Activated B cell treated with CpG ODN at 0.5 μM for 24 hours (primary cell): ENCODE results near the gene ASPG. TPM values are rescaled to one million over a fixed set of nuclear protein-coding genes. Genes with fewer than 3 reads are reported as not detected.

Experiments
- ATAC-seq: fragments of 200-7000 bp; cut with Tn5 transposase; one replicate; pipeline ENCODE4 v1.10.0; 2021; ENCODE audit warnings: low read depth, mild to moderate bottlenecking, moderate library complexity
- CTCF ChIA-PET: fragments of 350-600 bp; sonication (Branson Sonifier 250); formaldehyde crosslinking; loops from one replicate; lab custom pipeline; 2021; ENCODE audit warnings: antibody characterized with exemption; lab: Charles Lee
- POLR2A ChIA-PET: fragments of 350-600 bp; sonication (Branson Sonifier 250); formaldehyde crosslinking; loops from one replicate; lab custom pipeline; 2021; ENCODE audit warnings: antibody characterized with exemption; lab: Charles Lee
- DNase-seq: peaks from one replicate; pipeline ENCODE4 v3.0.0; 2022
- H3K27ac Mint-ChIP-seq: one replicate; pipeline ENCODE4 v1.8.0; 2020; ENCODE audit warnings: mixed read lengths
- H3K27me3 Mint-ChIP-seq: one replicate; pipeline ENCODE4 v1.8.0; 2021; ENCODE audit warnings: mixed read lengths
- H3K36me3 Mint-ChIP-seq: one replicate; pipeline ENCODE4 v1.8.0; 2021; ENCODE audit warnings: low read depth, mixed read lengths
- H3K4me1 Mint-ChIP-seq: one replicate; pipeline ENCODE4 v1.8.0; 2021; ENCODE audit warnings: mixed read lengths
- H3K4me3 Mint-ChIP-seq: one replicate; pipeline ENCODE4 v1.8.0; 2020; ENCODE audit warnings: mild to moderate bottlenecking, mixed read lengths
- H3K9me3 Mint-ChIP-seq: one replicate; pipeline ENCODE4 v1.8.0; 2020; ENCODE audit warnings: mixed read lengths
- CTCF ChIP-seq: fragments of 200-600 bp; IDR thresholded peaks from one replicate; pipeline ENCODE4 v1.8.0; 2022; ENCODE audit warnings: antibody characterized with exemption, mild to moderate bottlenecking
- intact Hi-C: fragments of 100-400 bp; cut with micrococcal nuclease; formaldehyde crosslinking; loops from one replicate; pipeline ENCODE4 v1.15.1; 2024
- total RNA-seq: library from RNA; stranded (reverse); gene quantifications from 2 replicates; pipeline ENCODE4 v1.2.3, GENCODE V29; 2022

ASPG gene
- total RNA-seq, 1 donor from 2014 or later = not detected

- peaks cover 32% of the 10 kb centered on the region for H3K27me3 Mint-ChIP-seq
- peaks cover 7% of the 10 kb centered on the region for H3K4me1 Mint-ChIP-seq
- H3K9me3 Mint-ChIP-seq = no peaks in the 10 kb centered on the region
- ChIA-PET CTCF (no interaction called here), POLR2A (no interaction called here)
- H3K4me3 Mint-ChIP-seq = peak overlapping the region; percentile 19
- TF ChIP-seq CTCF = no peak
- intact Hi-C loops = no loop called here
- H3K36me3 Mint-ChIP-seq = no peaks in the 10 kb centered on the region
- H3K27ac Mint-ChIP-seq = no peak overlapping the region
- DNase-seq = no peak
- no peak for ATAC-seq
Measured at GRCh38 chr14:104115691-104116287, 30.3 kb downstream of the ASPG start.

GRCh38 chr14:104116288-104116755, 30.8 kb downstream of the ASPG start:
- Mint-ChIP-seq H3K27me3 (peaks cover 33% of the 10 kb centered on the region), H3K36me3 (no peaks in the 10 kb centered on the region), H3K4me3 (peak overlapping the region; percentile 55), H3K9me3 (no peaks in the 10 kb centered on the region), H3K27ac (no peak overlapping the region), H3K4me1 (peaks cover 7% of the 10 kb centered on the region)
- ATAC-seq (no peak), DNase-seq (no peak)
- ChIA-PET CTCF (no interaction called here), POLR2A (no interaction called here)
- intact Hi-C loops = no loop called here
- TF ChIP-seq CTCF = no peak

- ATAC-seq (no peak), DNase-seq (no peak)
- TF ChIP-seq CTCF = no peak
- Mint-ChIP-seq H3K4me3 (peak overlapping the region; percentile 55), H3K27me3 (peaks cover 33% of the 10 kb centered on the region), H3K36me3 (no peaks in the 10 kb centered on the region), H3K27ac (no peak overlapping the region), H3K4me1 (peaks cover 7% of the 10 kb centered on the region), H3K9me3 (no peaks in the 10 kb centered on the region)
- intact Hi-C loops = no loop called here
- CTCF ChIA-PET = no interaction called here
- POLR2A ChIA-PET = no interaction called here
Measured at GRCh38 chr14:104116756-104117340, 31.3 kb downstream of the ASPG start.

- peaks cover 33% of the 10 kb centered on the region for H3K27me3 Mint-ChIP-seq
- ChIA-PET CTCF (no interaction called here), POLR2A (no interaction called here)
- no peak for DNase-seq
- no peaks in the 10 kb centered on the region for H3K9me3 Mint-ChIP-seq
- H3K4me3 Mint-ChIP-seq = no peak overlapping the region
- no peak for TF ChIP-seq CTCF
- H3K36me3 Mint-ChIP-seq = no peaks in the 10 kb centered on the region
- peaks cover 7% of the 10 kb centered on the region for H3K4me1 Mint-ChIP-seq
- intact Hi-C loops = no loop called here
- ATAC-seq = no peak
- no peak overlapping the region for H3K27ac Mint-ChIP-seq
Measured at GRCh38 chr14:104117341-104118005, 32.0 kb downstream of the ASPG start.
